GM21786 (cell line): Measurements from ENCODE around the gene TMTC2.
"Not testable (repeated sequence)": the region's sequence is repeated elsewhere in the genome, so short reads cannot be mapped to it uniquely, and the experiment has no call there.

ENCODE experiments used
- ATAC-seq: cut with Tn5 transposase; IDR thresholded peaks from one replicate; pipeline ENCODE4 v1.9.1; 2021; ENCODE audit not compliant: unreplicated experiment

TMTC2 gene

GRCh38 chr12:82783435-82783834 lies 96.7 kb downstream of the TMTC2 start:
- ATAC-seq = no peak

- ATAC-seq = no peak
These were observed 100.3 kb downstream of the TMTC2 start for GRCh38 chr12:82787016-82787415.

DNA sequence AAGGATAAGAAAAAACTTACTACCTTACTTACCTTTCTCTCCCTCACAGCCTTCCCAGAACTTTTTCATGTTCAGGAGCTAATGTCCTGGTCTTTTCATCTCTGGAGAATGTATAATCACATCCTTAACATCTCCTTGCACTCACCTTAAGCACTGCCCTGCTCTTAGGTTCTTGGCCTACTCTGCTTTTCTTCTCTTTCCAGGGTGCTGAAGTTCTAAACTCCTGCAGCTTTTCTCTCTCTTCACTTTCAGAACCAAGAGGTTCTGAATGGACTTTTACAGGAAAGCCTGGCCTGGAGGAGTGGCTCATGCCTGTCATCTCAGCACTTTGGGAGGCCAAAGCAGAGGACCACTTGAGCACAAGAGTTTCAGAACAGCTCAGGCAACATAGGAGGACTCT lies 101.9 kb downstream of the TMTC2 start:
- no peak for ATAC-seq

GRCh38 chr12:82789674-82790073 lies 103.0 kb downstream of the TMTC2 start:
- no peak for ATAC-seq

- ATAC-seq = no peak
These were observed 107.1 kb downstream of the TMTC2 start for GRCh38 chr12:82793751-82794281.

GRCh38 chr12:82797480-82797879 lies 110.8 kb downstream of the TMTC2 start:
- ATAC-seq = no peak

DNA sequence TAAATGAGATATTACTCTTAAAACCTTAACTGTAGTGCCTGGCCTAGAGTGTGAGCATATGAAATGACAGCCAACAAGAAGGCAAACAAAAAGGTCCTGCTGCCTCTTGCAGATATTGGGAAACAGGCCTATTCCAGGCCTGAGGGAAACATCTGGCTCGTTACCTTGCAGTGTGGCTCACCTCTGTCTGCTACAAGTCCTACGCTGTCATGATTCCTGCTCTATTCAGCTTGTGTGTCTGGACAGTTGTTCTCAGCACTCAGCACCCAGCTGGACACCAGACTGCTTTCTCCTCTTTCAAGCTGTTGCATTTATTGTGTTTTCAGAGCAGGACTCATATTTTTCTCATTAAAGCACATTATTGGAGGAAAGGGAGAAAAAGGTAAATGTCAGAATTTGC lies 113.5 kb downstream of the TMTC2 start:
- ATAC-seq = no peak

DNA sequence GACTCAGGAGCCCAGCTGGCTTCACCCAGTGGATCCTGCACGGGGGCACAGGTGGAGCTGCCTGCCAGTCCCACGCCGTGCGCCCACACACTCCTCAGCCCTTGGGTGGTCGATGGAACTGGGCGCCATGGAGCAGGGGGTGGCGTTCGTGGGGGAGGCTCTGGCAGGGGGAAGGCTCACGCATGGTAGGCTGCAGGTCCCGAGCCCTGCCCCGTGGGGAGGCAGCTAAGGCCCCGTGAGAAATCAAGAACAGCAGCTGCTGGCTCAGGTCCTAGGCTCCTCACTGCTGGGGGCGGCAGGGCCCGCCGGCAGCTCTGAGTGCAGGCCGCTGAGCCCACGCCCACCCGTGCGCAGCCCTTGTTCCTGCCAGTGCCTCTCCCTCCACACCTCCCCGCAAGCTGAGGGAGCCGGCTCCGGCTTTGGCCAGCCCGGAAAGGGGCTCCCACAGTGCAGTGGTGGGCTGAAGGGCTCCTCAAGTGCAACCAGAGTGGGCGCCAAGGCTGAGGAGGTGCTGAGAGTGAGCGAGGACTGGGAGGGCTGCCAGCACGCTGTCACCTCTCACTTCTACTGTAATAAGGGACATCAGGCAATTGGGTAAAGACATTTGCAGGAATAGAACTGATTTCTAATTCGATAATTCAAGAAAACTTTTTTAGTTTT lies 115.4 kb downstream of the TMTC2 start:
- no peak for ATAC-seq

DNA sequence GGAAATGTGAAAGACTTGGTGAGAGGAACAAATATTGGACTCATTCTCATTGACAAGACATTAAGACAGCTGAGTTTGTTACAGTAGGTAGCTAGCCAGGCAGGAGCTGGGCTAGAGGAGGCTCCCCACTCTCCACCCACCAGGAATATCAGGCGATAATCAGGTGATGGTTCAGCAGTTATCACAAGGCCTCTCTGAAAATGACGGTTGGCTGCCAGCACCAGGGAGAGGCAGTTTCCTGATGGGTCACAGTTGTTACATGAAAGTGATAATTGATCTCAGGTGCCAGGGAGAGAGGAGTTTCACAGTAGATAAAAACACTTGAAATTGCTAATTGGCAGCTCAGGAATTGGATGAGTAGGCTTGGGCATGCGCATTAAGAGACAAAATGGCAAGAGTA lies 116.5 kb downstream of the TMTC2 start:
- ATAC-seq = no peak

DNA sequence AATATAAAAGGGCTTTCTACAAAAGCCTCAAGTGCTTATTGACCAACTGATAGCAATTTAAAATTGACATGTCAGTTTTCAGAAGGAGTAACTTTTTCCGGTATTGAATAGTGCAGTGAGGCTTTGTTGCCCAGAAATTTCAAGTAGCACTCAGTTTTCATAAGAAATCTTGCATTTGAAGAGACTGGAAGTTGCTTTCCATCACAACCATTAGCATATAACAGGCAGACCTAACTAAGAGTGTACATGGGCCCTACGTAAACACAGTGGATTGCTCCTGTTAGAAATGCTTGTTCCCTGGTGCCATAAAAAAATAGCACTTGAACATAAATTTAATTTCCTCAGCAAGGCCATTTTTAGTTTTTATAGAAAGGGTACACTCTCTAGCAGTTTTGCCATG lies 117.9 kb downstream of the TMTC2 start:
- no peak for ATAC-seq

GRCh38 chr12:82805004-82805403 lies 118.3 kb downstream of the TMTC2 start:
- not testable (repeated sequence) for ATAC-seq

- ATAC-seq = no peak
These were observed 119.2 kb downstream of the TMTC2 start for GRCh38 chr12:82805812-82806497.

GRCh38 chr12:82807132-82807737 lies 120.5 kb downstream of the TMTC2 start:
- no peak for ATAC-seq

DNA sequence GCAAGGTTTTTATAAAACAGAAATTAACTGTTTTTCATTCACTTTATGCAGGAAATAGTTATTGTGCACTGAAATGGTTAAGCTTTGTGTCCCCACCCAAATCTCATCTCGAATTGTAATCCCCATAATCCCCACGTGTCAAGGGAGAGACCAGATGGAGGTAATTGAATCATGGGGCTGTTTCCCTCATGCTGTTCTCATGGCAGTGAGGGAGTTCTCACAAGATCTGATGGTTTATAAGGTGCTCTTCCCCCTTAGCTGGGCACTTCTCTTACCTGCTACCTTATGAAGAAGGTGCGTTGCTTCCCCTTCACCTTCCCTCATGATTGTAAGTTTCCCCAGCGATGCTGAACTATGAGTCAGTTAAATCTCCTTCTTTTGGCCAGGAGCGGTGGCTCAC lies 123.9 kb downstream of the TMTC2 start:
- no peak for ATAC-seq

- no peak for ATAC-seq
These were observed 130.7 kb downstream of the TMTC2 start for GRCh38 chr12:82817368-82817767.

GRCh38 chr12:82818271-82819035 lies 131.7 kb downstream of the TMTC2 start:
- no peak for ATAC-seq

DNA sequence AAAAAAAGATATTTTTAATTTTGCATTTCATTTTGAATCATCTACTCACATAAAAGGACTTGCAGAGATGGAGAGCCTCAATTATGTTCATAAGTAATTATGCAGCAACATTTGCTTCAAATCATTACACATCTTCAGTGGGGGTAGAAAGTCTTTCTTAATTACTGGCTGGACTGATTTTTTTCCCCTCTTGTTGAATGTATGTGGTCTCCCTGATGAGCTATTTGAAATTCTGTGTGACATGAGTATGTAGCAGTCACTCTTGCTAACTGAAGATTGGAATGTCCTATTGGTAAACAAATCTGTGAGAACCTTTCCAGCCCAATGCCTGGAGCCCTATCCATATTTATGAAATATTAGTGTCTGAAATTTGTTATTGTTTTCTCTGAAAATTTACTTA lies 139.8 kb downstream of the TMTC2 start:
- no peak for ATAC-seq

- ATAC-seq = no peak
These were observed 145.4 kb downstream of the TMTC2 start for GRCh38 chr12:82832096-82832495.

DNA sequence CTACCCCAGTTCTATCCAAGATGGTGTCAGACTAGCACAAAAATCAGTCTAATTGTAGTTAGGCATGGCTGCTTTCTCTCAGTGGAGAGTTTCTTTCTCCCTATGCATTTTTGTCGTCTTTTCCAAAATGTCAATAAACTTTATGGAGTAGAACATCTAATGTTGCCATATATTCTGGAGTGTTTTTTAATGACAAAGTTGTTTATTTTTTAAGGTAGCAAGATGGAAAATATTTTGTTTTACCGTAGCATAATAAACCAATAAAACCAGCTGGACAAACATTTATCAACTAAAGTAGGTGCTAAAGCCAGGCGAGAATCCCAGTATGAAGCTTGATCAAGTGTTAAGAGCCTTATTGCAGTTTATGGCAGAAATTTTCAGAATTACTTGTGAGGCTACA lies 146.3 kb downstream of the TMTC2 start:
- ATAC-seq = no peak

DNA sequence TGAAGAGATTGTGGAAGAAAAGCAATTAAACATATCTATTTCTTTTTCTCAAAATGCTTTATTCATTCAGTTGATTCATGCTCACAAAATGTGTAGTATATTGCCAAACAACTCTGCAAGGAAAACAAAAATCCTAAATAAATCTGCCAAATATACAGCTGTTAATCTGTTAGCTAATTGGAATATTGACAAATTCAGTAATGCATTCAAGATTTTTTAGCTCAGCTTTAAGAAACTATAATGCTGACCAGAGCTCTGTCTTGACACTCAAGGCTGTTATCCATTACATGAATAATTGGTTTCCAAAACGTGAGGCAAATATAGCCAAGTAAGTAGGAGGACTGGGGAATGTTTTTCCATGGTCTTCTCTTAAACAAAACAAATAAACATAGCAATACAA lies 146.8 kb downstream of the TMTC2 start:
- ATAC-seq = no peak

GRCh38 chr12:82835217-82835616 lies 148.5 kb downstream of the TMTC2 start:
- no peak for ATAC-seq
